Mesenchymal stem cell (in vitro differentiated cells and primary cell): ENCODE data around the gene WDR46.
"Not testable (repeated sequence)": the region's sequence is repeated elsewhere in the genome, so short reads cannot be mapped to it uniquely, and the experiment has no call there.

ENCODE experiments used
- DNase-seq: peaks from one replicate; pipeline ENCODE4 v3.0.0-alpha.2; 2013
- H2AFZ ChIP-seq: one replicate; pipeline ENCODE4 v1.6.1; 2013; ENCODE audit warnings: low read depth, mild to moderate bottlenecking, control low read depth, inconsistent platforms, low read length, moderate library complexity
- H2AK5ac ChIP-seq: 2 replicates; pipeline ENCODE4 v1.6.1; 2013; ENCODE audit warnings: low read length, moderate library complexity, mild to moderate bottlenecking, inconsistent platforms; ENCODE audit not compliant: severe bottlenecking
- H2BK120ac ChIP-seq: one replicate; pipeline ENCODE4 v1.6.1; 2013; ENCODE audit warnings: low read depth, mild to moderate bottlenecking, inconsistent platforms, low read length, moderate library complexity
- H2BK12ac ChIP-seq, 2 experiments: one replicate each; pipeline ENCODE4 v1.6.1; 2013; ENCODE audit warnings: inconsistent platforms in 2 of 2, low read length in 2 of 2, mild to moderate bottlenecking in 2 of 2, moderate library complexity in 2 of 2, control low read depth in 1 of 2
- H2BK15ac ChIP-seq: one replicate; pipeline ENCODE4 v1.6.1; 2013; ENCODE audit warnings: mild to moderate bottlenecking, low read depth, inconsistent platforms; ENCODE audit not compliant: poor library complexity, severe bottlenecking
- H2BK5ac ChIP-seq: 2 replicates; pipeline ENCODE4 v1.6.1; 2013; ENCODE audit warnings: low read depth, mild to moderate bottlenecking, low read length, control low read depth, inconsistent platforms; ENCODE audit not compliant: poor library complexity, severe bottlenecking
- H3K14ac ChIP-seq, 2 experiments: one replicate each; pipeline ENCODE4 v1.6.1; 2013; ENCODE audit warnings: inconsistent platforms in 2 of 2, low read length in 2 of 2, control low read depth in 1 of 2, mild to moderate bottlenecking in 1 of 2, moderate library complexity in 1 of 2
- H3K18ac ChIP-seq, 2 experiments: one replicate each; pipeline ENCODE4 v1.6.1; 2013; ENCODE audit warnings: inconsistent platforms in 2 of 2, low read length in 2 of 2, control low read depth in 1 of 2, low read depth in 1 of 2, mild to moderate bottlenecking in 1 of 2
- H3K23ac ChIP-seq, 2 experiments: one replicate each; pipeline ENCODE4 v1.6.1; 2013; ENCODE audit warnings: inconsistent platforms in 2 of 2, low read length in 2 of 2, mild to moderate bottlenecking in 2 of 2, moderate library complexity in 2 of 2, control low read depth in 1 of 2
- H3K27ac ChIP-seq: 2 replicates; pipeline ENCODE4 v1.5.1; 2013; ENCODE audit warnings: mild to moderate bottlenecking, moderate library complexity, low read length, control low read depth, inconsistent platforms; ENCODE audit not compliant: poor library complexity, severe bottlenecking
- H3K27me3 ChIP-seq, 2 experiments: 2 replicates each; pipeline versions ENCODE4 v1.6.1 to v1.7.0; 2013; ENCODE audit warnings: low read length in 2 of 2, mild to moderate bottlenecking in 2 of 2, moderate library complexity in 2 of 2, control low read depth in 1 of 2, inconsistent platforms in 1 of 2; ENCODE audit not compliant: control insufficient read depth in 1 of 2, insufficient read depth in 1 of 2
- H3K36me3 ChIP-seq, 2 experiments: 2 replicates each; pipeline versions ENCODE4 v1.6.1 to v1.7.0; 2013; ENCODE audit warnings: low read length in 2 of 2, control low read depth in 1 of 2, inconsistent platforms in 1 of 2, low read depth in 1 of 2, mild to moderate bottlenecking in 1 of 2; ENCODE audit not compliant: insufficient read depth in 2 of 2, control insufficient read depth in 1 of 2
- H3K4ac ChIP-seq, 2 experiments: one replicate each; pipeline ENCODE4 v1.6.1; 2013; ENCODE audit warnings: inconsistent platforms in 2 of 2, low read length in 2 of 2, mild to moderate bottlenecking in 2 of 2, moderate library complexity in 2 of 2, control low read depth in 1 of 2, low read depth in 1 of 2
- H3K4me1 ChIP-seq: 2 replicates; pipeline ENCODE4 v1.6.1; 2013; ENCODE audit warnings: low read depth, low read length, control low read depth; ENCODE audit not compliant: control insufficient read depth, insufficient read depth
- H3K4me2 ChIP-seq: 2 replicates; pipeline ENCODE4 v1.6.1; 2013; ENCODE audit warnings: low read length, mild to moderate bottlenecking, inconsistent platforms; ENCODE audit not compliant: poor library complexity, severe bottlenecking
- H3K4me3 ChIP-seq, 2 experiments: 2 replicates each; pipeline versions ENCODE4 v1.5.1 to v1.7.0; 2013; ENCODE audit warnings: low read length in 2 of 2, mild to moderate bottlenecking in 2 of 2, control low read depth in 1 of 2, low read depth in 1 of 2; ENCODE audit not compliant: insufficient read depth in 1 of 2
- H3K79me1 ChIP-seq: replicated peaks from 2 replicates; pipeline ENCODE4 v1.6.1; 2013; ENCODE audit warnings: mild to moderate bottlenecking, control low read depth, low read length, inconsistent platforms; ENCODE audit not compliant: poor library complexity, severe bottlenecking
- H3K9ac ChIP-seq: 2 replicates; pipeline ENCODE4 v1.7.0; 2013; ENCODE audit warnings: mild to moderate bottlenecking, low read length, moderate library complexity
- H3K9me3 ChIP-seq: 2 replicates; pipeline ENCODE4 v1.7.0; 2013; ENCODE audit warnings: mild to moderate bottlenecking, low read length; ENCODE audit not compliant: control insufficient read depth
- H4K8ac ChIP-seq: one replicate; pipeline ENCODE4 v1.6.1; 2013; ENCODE audit warnings: inconsistent platforms, mild to moderate bottlenecking, low read length, moderate library complexity
- H4K91ac ChIP-seq: one replicate; pipeline ENCODE4 v1.6.1; 2013; ENCODE audit warnings: mild to moderate bottlenecking, low read length, inconsistent platforms
- WGBS: methylation state at CpG from one replicate; pipeline ENCODE4 v1.1.7; 2013; ENCODE audit warnings: mixed read lengths; 5-methylcytosine and 5-hydroxymethylcytosine counted together

WDR46 gene

GRCh38 chr6:33264015-33264414 is 25.0 kb downstream of the WDR46 start:
- Histone ChIP-seq H3K14ac (no peak overlapping the region), H3K9me3 (no peaks in the 10 kb centered on the region), H2BK12ac (no peak overlapping the region), H2AK5ac (no peak overlapping the region), H3K4ac (no peak overlapping the region), H4K8ac (no peak overlapping the region), H3K4me1 (peaks cover 6% of the 10 kb centered on the region), H3K79me1 (peaks cover 13% of the 10 kb centered on the region), H3K4me3 (no peak overlapping the region), H3K23ac (no peak overlapping the region), H3K36me3 (peaks cover 52 to 88% of the 10 kb centered on the region in 2 experiments), H3K18ac (no peak overlapping the region), H3K27ac (no peak overlapping the region), H3K27me3 (no peaks in the 10 kb centered on the region), H2AFZ (no peak overlapping the region), H3K9ac (no peak overlapping the region), H4K91ac (no peak overlapping the region), H2BK5ac (no peak overlapping the region), H3K4me2 (no peak overlapping the region), H2BK120ac (no peak overlapping the region), H2BK15ac (no peak overlapping the region)
- 88% methylated on average over 7 of the region's 7 CpGs for whole genome bisulfite sequencing
- no peak for DNase-seq

- not testable (repeated sequence) for H2BK12ac ChIP-seq, H3K4me1 ChIP-seq, H3K14ac ChIP-seq, H2BK15ac ChIP-seq, DNase-seq, H3K4ac ChIP-seq, H2AFZ ChIP-seq, H3K9me3 ChIP-seq, H3K27ac ChIP-seq, H3K23ac ChIP-seq, H3K4me3 ChIP-seq, H3K18ac ChIP-seq, H3K9ac ChIP-seq, H4K91ac ChIP-seq, H4K8ac ChIP-seq, H3K27me3 ChIP-seq, H3K4me2 ChIP-seq, H2AK5ac ChIP-seq, H2BK5ac ChIP-seq, H3K79me1 ChIP-seq, H2BK120ac ChIP-seq
- H3K36me3 ChIP-seq, result peaks cover 48 to 84% of the 10 kb centered on the region in 2 experiments
- WGBS, result 96% methylated on average over 3 of the region's 3 CpGs
These were observed 26.5 kb downstream of the WDR46 start for GRCh38 chr6:33262490-33262889.

- WGBS, result 94% methylated on average over 5 of the region's 5 CpGs
These were observed 30.0 kb downstream of the WDR46 start for GRCh38 chr6:33259032-33259431.

GRCh38 chr6:33254591-33254990 is 34.4 kb downstream of the WDR46 start:
- H2AFZ ChIP-seq, result no peak overlapping the region
- peaks cover 25 to 49% of the 10 kb centered on the region in 2 experiments for H3K36me3 ChIP-seq
- H3K14ac ChIP-seq, result no peak overlapping the region
- no peak overlapping the region for H3K4ac ChIP-seq
- H3K79me1 ChIP-seq, result peaks cover 14% of the 10 kb centered on the region
- no peak overlapping the region for H3K4me3 ChIP-seq
- no peaks in the 10 kb centered on the region for H3K9me3 ChIP-seq
- H4K8ac ChIP-seq, result no peak overlapping the region
- no peak overlapping the region for H2BK120ac ChIP-seq
- H3K23ac ChIP-seq, result no peak overlapping the region
- no peak overlapping the region for H2BK15ac ChIP-seq
- no peaks in the 10 kb centered on the region for H3K27me3 ChIP-seq
- no peak for DNase-seq
- H4K91ac ChIP-seq, result no peak overlapping the region
- WGBS, result 98% methylated on average over 3 of the region's 4 CpGs
- H3K4me1 ChIP-seq, result peaks cover 10% of the 10 kb centered on the region
- no peak overlapping the region for H3K9ac ChIP-seq
- no peak overlapping the region for H2AK5ac ChIP-seq
- H3K18ac ChIP-seq, result no peak overlapping the region
- H3K4me2 ChIP-seq, result no peak overlapping the region
- no peak overlapping the region for H2BK5ac ChIP-seq
- H2BK12ac ChIP-seq, result no peak overlapping the region
- H3K27ac ChIP-seq, result no peak overlapping the region

More at GRCh38 chr6:33259032-33259431, 30.0 kb downstream of the WDR46 start:
- no peak overlapping the region for H2BK12ac ChIP-seq
- no peak overlapping the region for H3K4me3 ChIP-seq
- no peak overlapping the region for H2AFZ ChIP-seq
- H4K91ac ChIP-seq, result no peak overlapping the region
- H3K36me3 ChIP-seq, result peaks cover 26 to 71% of the 10 kb centered on the region in 2 experiments
- no peak overlapping the region for H3K4ac ChIP-seq
- peaks cover 6% of the 10 kb centered on the region for H3K4me1 ChIP-seq
- no peak overlapping the region for H2BK120ac ChIP-seq
- H2AK5ac ChIP-seq, result no peak overlapping the region
- no peak overlapping the region for H3K27ac ChIP-seq
- H2BK15ac ChIP-seq, result no peak overlapping the region
- H3K18ac ChIP-seq, result no peak overlapping the region
- no peak for DNase-seq
- no peak overlapping the region for H3K14ac ChIP-seq
- no peak overlapping the region for H4K8ac ChIP-seq
- H3K27me3 ChIP-seq, result no peaks in the 10 kb centered on the region
- H3K9me3 ChIP-seq, result no peaks in the 10 kb centered on the region
- H3K9ac ChIP-seq, result no peak overlapping the region
- H2BK5ac ChIP-seq, result no peak overlapping the region
- H3K4me2 ChIP-seq, result no peak overlapping the region
- H3K23ac ChIP-seq, result no peak overlapping the region
- peaks cover 2% of the 10 kb centered on the region for H3K79me1 ChIP-seq
